GM12878 (cell line): ENCODE data around the gene NTM. TPM values are rescaled to one million over a fixed set of nuclear protein-coding genes. Genes with fewer than 3 reads are reported as not detected.

Source experiments
- ATAC-seq: fragments of 200-7000 bp; cut with Tn5 transposase; 3 replicates; pipeline ENCODE4 v1.9.1; 2020; ENCODE audit warnings: mild to moderate bottlenecking, moderate library complexity
- BruUV-seq: library from RNA; stranded (reverse); fragments of 400-500 nt; replicated peaks from 2 replicates; lab custom pipeline; 2021; lab: Mats Ljungman, UMichigan
- CTCF ChIA-PET: fragments of 300-600 bp; sonication (Branson Sonifier 250); formaldehyde crosslinking; extraction: SDS; loops from one replicate; lab custom pipeline; 2021; ENCODE audit warnings: inconsistent platforms; lab: Yijun Ruan, JAX
- POLR2A ChIA-PET: fragments of 350-600 bp; formaldehyde crosslinking; extraction: SDS; loops from one replicate; lab custom pipeline; 2021; ENCODE audit warnings: inconsistent platforms; lab: Charles Lee
- RAD21 ChIA-PET: fragments of 300-600 bp; sonication (Branson Sonifier 250); formaldehyde crosslinking; loops from one replicate; lab custom pipeline; 2023; ENCODE audit warnings: antibody characterized with exemption; ENCODE audit not compliant: unreplicated experiment; lab: Charles Lee
- SMC1A ChIA-PET: fragments of 300-600 bp; sonication (Branson Sonifier 250); formaldehyde crosslinking; loops from one replicate; lab custom pipeline; 2023; ENCODE audit not compliant: unreplicated experiment, uncharacterized antibody; lab: Charles Lee
- DNase-seq: peaks from one replicate; pipeline ENCODE4 v3.0.0-alpha.2; 2011; ENCODE audit warnings: low read depth, low spot score
- FAIRE-seq: peaks from 3 replicates; lab custom pipeline; 2011; peaks lifted over from hg19 to GRCh38; lab: Jason Lieb, UNC
- H2AFZ ChIP-seq: 2 replicates; pipeline ENCODE4 v1.6.0; 2011; ENCODE audit warnings: low read depth, low read length, control low read depth; ENCODE audit not compliant: control insufficient read depth
- H3K27ac ChIP-seq: 2 replicates; pipeline ENCODE4 v1.5.1; 2011; ENCODE audit warnings: control low read depth; ENCODE audit not compliant: control insufficient read depth, insufficient read depth
- H3K27me3 ChIP-seq, 2 experiments: replicated peaks in 1 of 2; 2 replicates each; pipeline versions ENCODE4 v1.6.0 to v1.6.1; 2011; ENCODE audit warnings: low read length in 1 of 2; ENCODE audit not compliant: control insufficient read depth in 2 of 2, insufficient read depth in 2 of 2
- H3K36me3 ChIP-seq, 2 experiments: 2 replicates each; pipeline ENCODE4 v1.5.1; 2011; ENCODE audit warnings: low read length in 1 of 2; ENCODE audit not compliant: control insufficient read depth in 2 of 2, insufficient read depth in 2 of 2
- H3K4me1 ChIP-seq: 2 replicates; pipeline ENCODE4 v1.6.1; 2011; ENCODE audit warnings: mild to moderate bottlenecking, low read length, moderate library complexity, mixed read lengths; ENCODE audit not compliant: control insufficient read depth, insufficient read depth
- H3K4me2 ChIP-seq: 2 replicates; pipeline ENCODE4 v1.6.0; 2011; ENCODE audit warnings: control low read depth; ENCODE audit not compliant: control insufficient read depth, insufficient read depth
- H3K4me3 ChIP-seq: fragments of 200-600 bp; sonication (generic); 2 replicates; pipeline ENCODE4 v1.5.1; 2016
- H3K79me2 ChIP-seq: 2 replicates; pipeline ENCODE4 v1.6.0; 2011; ENCODE audit warnings: low read length; ENCODE audit not compliant: control insufficient read depth, insufficient read depth
- H3K9ac ChIP-seq: 2 replicates; pipeline ENCODE4 v1.8.0; 2011; ENCODE audit warnings: low read length, control low read depth, mixed read lengths; ENCODE audit not compliant: control insufficient read depth, insufficient read depth
- H3K9me3 ChIP-seq: replicated peaks from 3 replicates; pipeline ENCODE4 v1.5.1; 2011; ENCODE audit warnings: mild to moderate bottlenecking, low read length; ENCODE audit not compliant: control insufficient read depth, insufficient read depth
- H4K20me1 ChIP-seq: 2 replicates; pipeline ENCODE4 v1.6.0; 2011; ENCODE audit not compliant: control insufficient read depth, insufficient read depth
- ASH2L ChIP-seq: fragments of 300-600, 200-600 bp; sonication (generic); IDR thresholded peaks from 2 replicates; pipeline ENCODE4 v1.6.1; 2017; ENCODE audit warnings: low read depth, mild to moderate bottlenecking, borderline replicate concordance
- ATF3 ChIP-seq: IDR thresholded peaks from 2 replicates; pipeline ENCODE4 v1.6.1; 2011; ENCODE audit warnings: low read depth, mild to moderate bottlenecking, low read length, moderate library complexity, borderline replicate concordance; ENCODE audit errors: extremely low read depth
- E2F4 ChIP-seq: IDR thresholded peaks from 2 replicates; pipeline ENCODE4 v1.6.1; 2012; ENCODE audit warnings: low read depth, low read length, improper control_type of control experiment
- EGR1 ChIP-seq, 2 experiments: IDR thresholded peaks; 1 replicate in 1 of 2; 2 replicates in 1 of 2; pipeline ENCODE4 v1.6.1; 2011 to 2012; ENCODE audit warnings: low read depth in 2 of 2, low read length in 2 of 2, borderline replicate concordance in 1 of 2, mild to moderate bottlenecking in 1 of 2, moderate library complexity in 1 of 2
- KLF5 ChIP-seq: fragments of 450-650 bp; IDR thresholded peaks from 2 replicates; pipeline ENCODE4 v1.6.1; 2014; ENCODE audit warnings: mild to moderate bottlenecking; ENCODE audit not compliant: partially characterized antibody
- PKNOX1 ChIP-seq: fragments of 450-650 bp; IDR thresholded peaks from 2 replicates; pipeline ENCODE4 v1.6.1; 2016; ENCODE audit warnings: mild to moderate bottlenecking
- PRDM15 ChIP-seq: fragments of 450-650 bp; formaldehyde crosslinking; IDR thresholded peaks from 2 replicates; pipeline ENCODE4 v1.4.0; 2020; ENCODE audit warnings: mild to moderate bottlenecking, moderate library complexity
- SIN3A ChIP-seq: IDR thresholded peaks from 2 replicates; pipeline ENCODE4 v1.6.1; 2012; ENCODE audit warnings: low read depth, low read length, improper control_type of control experiment
- SKIL ChIP-seq: fragments of 450-650 bp; IDR thresholded peaks from 2 replicates; pipeline ENCODE4 v1.6.1; 2017; ENCODE audit warnings: mild to moderate bottlenecking, low read depth, inconsistent platforms; ENCODE audit not compliant: poor library complexity, severe bottlenecking
- SPI1 ChIP-seq: IDR thresholded peaks from 2 replicates; pipeline ENCODE4 v1.6.1; 2011; ENCODE audit warnings: low read depth, mild to moderate bottlenecking, low read length, moderate library complexity, borderline replicate concordance; ENCODE audit not compliant: insufficient read depth
- TAF1 ChIP-seq: IDR thresholded peaks from 2 replicates; pipeline ENCODE4 v1.6.1; 2011; ENCODE audit warnings: mild to moderate bottlenecking, low read depth, low read length, borderline replicate concordance
- USF1 ChIP-seq: IDR thresholded peaks from 2 replicates; pipeline ENCODE4 v1.6.1; 2011; ENCODE audit warnings: borderline replicate concordance, low read depth, mild to moderate bottlenecking, moderate library complexity, mixed read lengths, low read length; ENCODE audit not compliant: insufficient read depth; ENCODE audit errors: extremely low read length
- YBX1 ChIP-seq: fragments of 450-650 bp; IDR thresholded peaks from 2 replicates; pipeline ENCODE4 v1.6.1; 2016; ENCODE audit warnings: antibody characterized with exemption
- WGBS: methylation state at CpG from one replicate; pipeline ENCODE4 v1.1.6; 2016; ENCODE audit warnings: low lambda C conversion rate; ENCODE audit not compliant: insufficient replicate concordance, insufficient coverage; ENCODE audit errors: missing lambda C conversion rate; 5-methylcytosine and 5-hydroxymethylcytosine counted together
- in situ Hi-C: fragments of 300-500 bp; cut with MboI; formaldehyde crosslinking; loops from 9 replicates; pipeline ENCODE4 v1.14.3; 2018; ENCODE audit warnings: mixed read lengths
- intact Hi-C: fragments of 100-400 bp; cut with micrococcal nuclease; formaldehyde crosslinking; loops from one replicate; pipeline ENCODE4 v1.14.2; 2022; ENCODE audit not compliant: unreplicated experiment
- polyA plus RNA-seq, 11 experiments: library from polyadenylated mRNA; depleted of rRNA in 4 of 11; unstranded in 6 of 11; stranded (reverse) in 5 of 11; fragments of >200 nt; fragmentation: Nextera tagmentation in 4 of 11; fragmentation: Illumina TruSeq in 1 of 11; extraction: Ambion mirVana in 4 of 11; extraction: Trizol in 1 of 11; gene quantifications; 1 replicate in 1 of 11; 2 replicates in 10 of 11; pipeline versions ENCODE4 v1.2.1 to v1.2.3, GENCODE V29; 2011 to 2016; ENCODE audit warnings: inconsistent platforms in 2 of 11, missing spikeins in 2 of 11, low read depth in 1 of 11
- total RNA-seq, 4 experiments: library from RNA; depleted of rRNA in 3 of 4; stranded (reverse); fragments of >200 nt in 3 of 4; fragmentation: Illumina TruSeq in 1 of 4; extraction: Trizol in 1 of 4; gene quantifications; 2 replicates each; pipeline versions ENCODE4 v1.2.1 to v1.2.3, GENCODE V29; 2013 to 2021

The NTM gene
- total and polyA plus RNA-seq, 10 of the 15 experiments (the other 5 are each of a cell fraction or from before 2014, with no cell fraction given), result not detected

GRCh38 chr11:131880976-131881375 lies 510.6 kb downstream of the NTM start:
- Histone ChIP-seq H3K4me3 (no peak overlapping the region), H3K27ac (no peak overlapping the region), H3K79me2 (no peaks in the 10 kb centered on the region), H3K9me3 (no peaks in the 10 kb centered on the region), H3K4me2 (no peak overlapping the region), H4K20me1 (no peaks in the 10 kb centered on the region), H3K9ac (no peak overlapping the region), H3K36me3 (no peaks in the 10 kb centered on the region), H3K27me3 (no peaks in the 10 kb centered on the region), H2AFZ (no peak overlapping the region), H3K4me1 (no peaks in the 10 kb centered on the region)
- 29% methylated on average over 6 of the region's 6 CpGs for WGBS
- DNase-seq, result no peak
- POLR2A ChIA-PET, result interaction anchor here (1.2 kb wide), 1 partner anchor 20 kb away, joined by 3 read pairs; no protein-coding TSS in a partner anchor
- in situ Hi-C loops, result loop anchor here (10.0 kb wide), 1 partner anchor 474 kb away; no protein-coding TSS in a partner anchor
- intact Hi-C loops, result no loop called here
- RAD21 ChIA-PET, result no interaction called here
- CTCF ChIA-PET, result interaction anchor here (0.7 to 17.6 kb wide), 3 partner anchors 9 to 14 kb away, joined by 3 to 215 read pairs (median 4); no protein-coding TSS in a partner anchor
- SMC1A ChIA-PET, result interaction anchor here (1.6 to 5.0 kb wide), 4 partner anchors 10 to 14 kb away, joined by 5 to 43 read pairs (median 7); no protein-coding TSS in a partner anchor
- ATAC-seq, result no peak
- no TSS peak for BruUV-seq
- no peak for FAIRE-seq
- TF ChIP-seq TAF1, result no peak
- no peak for TF ChIP-seq PRDM15
- no peak for TF ChIP-seq YBX1
- no peak for TF ChIP-seq SPI1
- TF ChIP-seq EGR1 (IDR thresholded peaks at IDR 0.05; ENCODE audit: borderline replicate concordance in 1 of 2, low read depth in 2 of 2, low read length in 2 of 2), result no peak
- TF ChIP-seq SKIL, result no peak
- TF ChIP-seq SIN3A, result no peak
- no peak for TF ChIP-seq PKNOX1
- no peak for TF ChIP-seq E2F4
- TF ChIP-seq ASH2L, result no peak
- TF ChIP-seq KLF5, result no peak
- TF ChIP-seq USF1, result no peak
- TF ChIP-seq ATF3, result no peak
